ENCODE data around the gene KSR1.
"Not testable (repeated sequence)": the region's sequence is repeated elsewhere in the genome, so short reads cannot be mapped to it uniquely, and the experiment has no call there.

Gene KSR1

DNA sequence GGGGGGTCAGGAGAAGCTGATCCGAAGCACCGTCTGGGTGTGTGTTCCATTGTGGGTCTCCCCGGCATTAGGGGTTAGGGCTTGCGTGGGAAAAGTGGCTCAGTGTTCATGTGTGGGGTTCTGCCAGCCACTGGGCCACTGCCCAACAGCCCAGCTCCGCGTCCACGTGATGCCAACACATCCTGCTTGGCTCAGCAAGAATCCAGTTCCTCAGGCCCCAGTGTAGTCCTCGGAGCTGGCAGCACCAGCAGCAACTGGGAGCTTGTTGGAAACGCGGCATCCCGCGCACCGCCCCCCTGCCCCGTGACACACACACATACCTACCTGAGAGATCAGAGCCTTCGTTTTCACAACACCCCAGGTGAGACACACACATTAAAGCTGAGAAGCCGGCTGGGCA, 193.7 kb downstream of the KSR1 start:
- H3K4me3 ChIP-seq (ENCODE audit: low read length) = no peak overlapping the region
- TF ChIP-seq ZNF274 (IDR thresholded peaks at IDR 0.05; ENCODE audit: low read depth, low read length) = no peak

DNA sequence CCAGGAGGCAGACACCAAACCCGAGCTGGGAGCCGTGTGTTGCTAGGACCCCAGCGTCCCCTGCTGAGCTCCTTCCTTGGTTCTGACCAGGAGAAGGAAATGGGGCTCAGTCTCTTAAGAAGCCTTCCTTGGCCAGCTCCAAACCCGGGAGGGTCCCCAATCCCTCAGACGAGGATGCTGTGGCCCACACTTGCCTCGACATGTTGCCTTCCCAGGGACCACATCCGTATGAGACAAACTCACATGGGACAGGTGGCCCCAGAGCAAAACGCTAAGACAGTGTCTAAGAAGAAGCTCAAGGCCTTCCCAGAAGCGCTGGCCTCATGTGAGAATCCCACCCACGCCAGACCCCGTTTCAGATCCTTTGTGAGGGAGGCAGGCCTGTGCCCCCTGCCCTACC, 194.6 kb downstream of the KSR1 start:
- no peak for TF ChIP-seq ZNF274 (IDR thresholded peaks at IDR 0.05; ENCODE audit: low read depth, low read length)
- H3K4me3 ChIP-seq (ENCODE audit: low read length) = no peak overlapping the region

DNA sequence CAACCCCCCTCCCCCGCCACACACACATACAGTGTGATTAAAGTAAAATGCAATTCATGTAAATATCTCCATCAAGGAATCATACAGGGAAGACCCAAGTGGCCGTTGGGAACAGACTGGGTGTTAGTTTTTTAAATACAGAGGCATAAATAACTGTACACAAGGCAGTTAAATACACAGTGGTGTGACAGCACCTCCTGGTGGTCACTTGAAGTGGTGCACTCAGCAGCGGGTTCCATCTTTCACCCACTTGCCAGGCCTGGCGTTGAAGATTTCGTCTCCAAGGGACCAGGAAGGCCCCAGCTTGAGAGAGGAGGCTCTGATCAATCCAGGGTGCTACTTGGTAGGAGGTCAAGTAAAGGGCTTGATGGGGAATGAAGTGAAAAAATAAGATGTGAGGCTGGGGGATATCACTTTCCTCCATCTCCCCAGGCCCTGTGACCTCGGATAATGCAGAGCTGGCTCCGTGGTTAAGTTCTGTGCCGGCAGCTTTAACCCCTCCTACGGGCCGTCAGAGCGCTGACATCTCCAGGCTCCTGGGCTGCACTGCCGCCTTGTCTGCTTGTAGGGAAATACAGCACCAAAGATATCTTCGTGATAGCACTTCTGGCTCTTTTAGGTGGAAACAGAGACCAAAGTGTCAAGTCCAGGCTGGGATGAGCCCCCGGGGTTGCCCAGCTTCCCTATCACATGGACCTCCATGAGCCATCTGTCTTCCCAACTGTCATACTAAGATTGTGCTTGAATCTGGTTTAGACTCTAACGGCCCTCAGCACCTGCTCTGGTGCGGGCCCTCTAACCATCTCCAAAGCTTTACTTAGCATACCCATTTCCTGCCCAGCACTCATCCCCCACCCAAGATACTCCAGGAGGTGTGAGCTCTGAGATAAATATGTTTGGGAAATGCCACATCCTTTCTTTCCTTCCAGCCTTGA, 195.4 kb downstream of the KSR1 start:
- H3K4me3 ChIP-seq (ENCODE audit: low read length) = no peak overlapping the region
- no peak for TF ChIP-seq ZNF274 (IDR thresholded peaks at IDR 0.05; ENCODE audit: low read depth, low read length)

DNA sequence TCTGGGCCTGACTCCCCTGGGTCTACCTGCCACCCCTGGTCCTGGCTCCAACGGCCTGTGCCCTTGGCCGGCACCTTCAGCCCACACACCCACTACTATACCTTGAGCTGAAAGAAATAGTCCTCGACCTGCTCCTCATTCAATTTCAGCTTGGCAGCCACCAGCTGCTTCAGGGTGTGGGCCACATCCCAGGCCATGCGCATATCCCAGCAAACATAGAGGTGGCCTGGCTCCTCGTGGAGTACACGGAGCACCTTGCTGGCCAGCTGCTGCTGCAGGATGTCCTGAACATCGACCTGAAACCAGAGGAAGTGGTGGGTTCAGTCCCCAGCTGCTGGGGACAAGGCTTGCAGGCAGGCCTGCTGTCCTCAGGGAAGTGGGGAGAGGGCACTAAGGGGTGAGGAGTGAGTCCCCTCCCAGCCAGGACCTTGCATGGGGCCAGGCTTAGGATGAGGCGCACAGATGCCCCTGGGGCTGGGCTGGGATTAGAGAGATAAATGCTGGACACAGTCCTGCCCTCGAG, 197.3 kb downstream of the KSR1 start:
- not testable (repeated sequence) for H3K4me3 ChIP-seq (ENCODE audit: low read length)

DNA sequence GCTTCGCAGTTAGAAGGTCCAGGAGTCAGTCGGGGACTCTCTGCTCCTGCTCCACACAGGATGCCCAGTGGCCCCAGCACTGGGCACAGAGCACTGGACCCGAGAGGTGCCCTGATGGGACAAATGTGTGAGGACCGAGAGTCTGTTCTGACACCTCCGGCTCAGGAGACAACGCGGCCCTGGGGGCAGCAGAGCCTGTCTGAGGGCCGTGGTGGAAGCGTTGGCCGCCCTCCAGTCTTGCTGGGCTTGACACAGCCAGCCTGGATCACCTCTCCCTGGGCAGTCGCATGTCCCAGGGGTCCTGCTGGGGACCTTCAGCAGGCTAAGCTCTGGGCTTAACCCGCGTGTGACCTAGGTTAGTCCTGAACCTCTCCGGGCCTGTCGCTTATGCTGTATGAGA, 197.9 kb downstream of the KSR1 start:
- H3K4me3 ChIP-seq (ENCODE audit: low read length) = no peak overlapping the region
- TF ChIP-seq ZNF274 (IDR thresholded peaks at IDR 0.05; ENCODE audit: low read depth, low read length) = no peak

DNA sequence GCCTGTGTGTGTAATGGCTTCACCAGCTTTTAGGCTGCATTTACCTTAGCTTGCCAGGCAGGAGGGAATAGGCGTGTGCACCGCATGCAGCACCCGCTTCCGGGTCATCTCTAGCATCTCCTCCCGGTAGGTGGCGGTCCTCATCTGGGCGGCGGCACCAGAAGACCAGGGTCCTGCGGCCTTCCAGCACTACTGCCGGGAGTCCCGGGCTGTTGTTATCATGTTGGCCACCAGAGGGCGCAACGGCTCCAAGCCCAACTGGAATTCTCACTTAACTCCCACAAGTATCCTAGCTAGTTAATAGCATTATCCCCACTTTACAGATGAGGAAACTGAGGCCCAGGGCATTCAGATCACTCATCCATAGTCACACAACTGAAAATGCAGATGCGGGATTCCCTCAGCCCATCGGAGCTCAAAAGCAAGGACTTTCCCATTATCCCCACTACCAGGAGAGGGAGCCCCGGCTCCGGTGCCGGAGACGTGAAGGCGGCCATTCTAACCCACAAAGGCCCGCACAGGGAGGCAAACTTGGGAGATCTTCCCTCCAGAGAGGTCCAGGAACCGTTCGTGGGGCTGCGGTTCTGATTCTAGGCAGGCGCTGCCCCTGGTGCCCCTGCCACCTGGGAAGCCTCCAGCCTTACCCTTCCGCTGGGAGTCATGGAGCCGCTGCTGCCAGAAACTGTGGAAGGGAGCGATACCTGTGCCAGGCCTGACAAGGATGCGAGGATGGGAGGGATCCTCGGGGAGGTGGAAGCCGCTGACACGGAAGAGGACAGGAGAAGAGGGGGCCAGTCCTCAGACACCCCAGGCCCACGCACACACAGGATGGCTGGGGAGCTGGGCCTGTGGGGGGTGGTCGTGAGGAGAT, 198.6 kb downstream of the KSR1 start:
- no peak for TF ChIP-seq ZNF274 (IDR thresholded peaks at IDR 0.05; ENCODE audit: low read depth, low read length)

DNA sequence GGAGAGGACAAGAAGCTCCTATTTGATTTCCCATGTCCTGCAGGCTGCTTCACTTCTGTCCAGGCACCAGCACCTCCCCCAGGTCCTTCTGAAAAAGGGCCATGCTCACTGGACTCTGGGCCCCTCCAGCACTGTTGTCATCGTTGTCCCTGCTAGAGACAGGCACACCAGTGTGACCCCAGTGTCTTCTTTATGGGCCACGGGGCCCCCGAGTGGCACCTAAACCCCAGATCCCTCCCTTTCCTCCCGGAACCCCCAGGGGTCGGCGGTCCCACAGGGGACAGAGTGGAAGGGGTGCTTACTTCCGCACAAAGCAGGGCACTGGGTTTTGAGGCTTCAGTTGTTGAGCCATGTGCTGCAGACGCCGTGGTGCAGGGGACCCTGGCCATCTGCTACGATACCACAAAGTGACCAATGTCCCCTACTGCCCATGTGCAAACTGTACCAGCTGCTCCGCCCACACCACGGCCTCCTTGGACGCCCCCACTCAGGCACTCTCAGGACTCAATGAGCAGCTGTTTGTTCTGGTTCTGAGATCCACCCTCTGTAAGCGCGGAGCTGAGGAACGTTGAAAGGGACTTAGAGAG, 199.4 kb downstream of the KSR1 start:
- H3K4me3 ChIP-seq (ENCODE audit: low read length) = not testable (repeated sequence)

More for the DNA sequence above, 198.6 kb downstream of the KSR1 start:
- H3K4me3 ChIP-seq (ENCODE audit: low read length) = no peak overlapping the region

DNA sequence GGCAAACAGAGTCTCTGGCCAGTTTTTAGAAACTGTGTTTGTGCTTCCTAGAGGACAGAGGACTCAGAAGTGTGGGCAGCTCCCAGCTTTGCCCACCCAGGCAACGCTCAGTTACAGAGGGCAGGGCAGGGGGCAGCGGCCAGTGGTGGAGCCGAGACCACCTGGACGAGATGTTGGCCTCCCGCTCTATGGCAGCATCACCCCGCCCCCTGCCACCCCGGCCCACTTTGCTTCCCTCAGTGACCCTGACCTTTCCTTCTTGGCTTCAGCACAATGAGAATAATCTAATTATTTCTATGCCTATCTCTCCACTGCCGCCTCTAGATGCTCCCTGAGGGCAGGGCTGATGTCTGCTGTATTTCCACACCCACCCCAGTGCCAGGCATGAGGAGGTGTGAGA, 200.4 kb downstream of the KSR1 start:
- not testable (repeated sequence) for H3K4me3 ChIP-seq (ENCODE audit: low read length)

DNA sequence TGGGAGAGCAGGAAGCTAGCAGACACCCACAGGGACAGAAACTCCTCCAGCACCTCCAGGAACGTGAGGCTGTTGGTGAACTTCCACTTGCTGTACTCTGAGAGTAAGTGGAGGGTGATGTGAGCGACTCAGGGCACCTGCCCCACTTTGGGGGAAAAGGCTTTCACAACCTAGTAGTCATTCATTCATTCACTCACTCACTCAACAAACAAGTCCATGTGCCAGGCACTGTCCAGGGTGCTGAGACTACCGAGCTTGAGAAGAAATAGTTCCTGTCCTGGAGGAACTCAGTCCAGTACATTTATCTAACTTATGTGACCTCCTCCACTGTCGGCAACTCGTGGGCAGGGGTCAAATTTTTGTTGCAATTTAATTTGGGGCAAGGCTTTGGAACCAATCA, 201.4 kb downstream of the KSR1 start:
- TF ChIP-seq ZNF274 (IDR thresholded peaks at IDR 0.05; ENCODE audit: low read depth, low read length) = no peak
- no peak overlapping the region for H3K4me3 ChIP-seq (ENCODE audit: low read length)

DNA sequence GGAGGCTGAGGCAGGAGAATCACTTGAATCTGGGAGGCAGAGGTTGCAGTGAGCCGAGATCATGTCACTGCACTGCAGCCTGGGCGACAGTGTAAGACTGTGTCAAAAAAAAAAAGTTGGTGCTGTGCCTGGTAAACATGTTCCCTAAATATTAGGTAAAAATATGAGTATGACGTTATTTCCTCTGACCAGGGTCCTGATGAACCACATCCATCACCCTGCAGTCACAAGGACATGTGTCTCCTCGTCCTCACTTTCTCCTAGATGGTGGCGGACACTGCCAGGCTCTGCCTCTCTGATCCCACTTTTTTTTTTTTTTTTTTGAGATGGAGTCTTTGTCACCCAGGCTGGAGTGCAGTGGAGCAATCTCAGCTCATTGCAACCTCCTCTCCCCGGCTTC, 203.4 kb downstream of the KSR1 start:
- TF ChIP-seq ZNF274 (IDR thresholded peaks at IDR 0.05; ENCODE audit: low read depth, low read length) = no peak

DNA sequence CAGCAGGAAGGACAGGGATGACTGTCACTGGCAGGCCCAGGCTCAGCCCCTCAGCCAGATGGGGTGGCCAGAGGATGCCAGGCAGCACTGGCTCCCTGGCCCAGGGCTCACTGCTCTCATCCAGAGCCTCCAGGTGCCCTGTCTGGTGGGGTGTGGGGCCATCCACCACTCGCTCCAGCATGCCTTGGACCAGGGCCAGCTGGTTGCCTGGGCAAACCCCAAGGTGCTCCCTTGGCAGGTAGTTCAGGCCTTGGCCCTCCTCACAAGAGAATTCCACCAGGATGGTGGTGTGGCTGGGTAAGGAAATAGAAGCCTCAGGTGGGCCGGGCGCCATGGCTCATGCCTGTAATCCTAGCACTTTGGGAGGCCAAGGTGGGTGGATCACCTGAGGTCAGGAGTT, 204.2 kb downstream of the KSR1 start:
- no peak for TF ChIP-seq ZNF274 (IDR thresholded peaks at IDR 0.05; ENCODE audit: low read depth, low read length)
- no peak overlapping the region for H3K4me3 ChIP-seq (ENCODE audit: low read length)

More for the DNA sequence above, 203.4 kb downstream of the KSR1 start:
- no peak overlapping the region for H3K4me3 ChIP-seq (ENCODE audit: low read length)

DNA sequence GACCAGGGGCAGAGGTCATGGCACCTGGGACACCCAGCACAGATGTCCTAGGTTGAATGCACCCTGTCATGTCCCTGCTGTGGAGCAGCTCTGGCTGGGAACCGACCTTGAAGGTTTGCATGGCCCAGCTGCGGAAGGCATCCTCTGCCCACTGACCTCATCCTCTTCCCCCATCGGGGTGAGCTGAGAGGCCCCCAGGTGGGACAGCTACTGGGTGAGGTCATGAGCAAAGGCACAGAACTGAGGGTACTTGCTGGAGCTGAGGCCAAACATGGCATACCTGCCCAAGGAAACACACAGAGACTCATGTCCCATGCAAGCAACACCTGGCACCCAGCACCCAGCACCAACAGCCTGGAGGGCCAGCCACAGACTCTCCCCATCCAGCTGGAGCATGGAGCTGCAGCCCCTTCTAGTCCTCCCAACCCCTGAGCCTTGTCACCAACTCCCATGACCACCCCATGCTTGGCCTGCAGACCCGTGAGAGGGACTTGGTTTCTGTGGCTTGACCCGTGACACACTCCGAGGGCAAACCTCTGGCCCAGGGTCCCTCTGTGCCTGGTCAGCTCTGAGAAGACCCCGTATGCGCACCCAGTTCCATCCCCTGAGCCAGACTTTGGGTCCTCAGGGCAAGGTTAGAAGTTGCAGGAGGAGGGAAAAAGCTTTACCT, 207.8 kb downstream of the KSR1 start:
- TF ChIP-seq ZNF274 (IDR thresholded peaks at IDR 0.05; ENCODE audit: low read depth, low read length) = no peak
- H3K4me3 ChIP-seq (ENCODE audit: low read length) = no peak overlapping the region

DNA sequence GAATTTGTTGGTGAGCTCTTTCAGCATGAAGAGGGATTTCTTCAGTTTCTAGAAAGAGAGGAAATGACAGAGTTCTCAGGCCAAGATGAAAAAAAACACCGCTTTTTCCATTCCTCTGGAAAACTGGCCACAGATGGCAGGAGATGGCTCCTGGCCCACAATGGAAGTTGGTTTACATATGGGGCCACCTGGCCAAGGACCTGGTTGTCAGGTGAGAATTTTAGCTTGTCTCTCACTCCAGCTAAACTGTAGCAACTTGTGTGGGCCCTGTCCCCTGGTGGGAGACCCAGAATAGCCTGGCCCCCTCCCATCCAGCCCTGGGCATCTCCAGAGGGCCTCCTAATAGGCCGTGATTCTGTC, 208.3 kb downstream of the KSR1 start:
- no peak for TF ChIP-seq ZNF274 (IDR thresholded peaks at IDR 0.05; ENCODE audit: low read depth, low read length)

DNA sequence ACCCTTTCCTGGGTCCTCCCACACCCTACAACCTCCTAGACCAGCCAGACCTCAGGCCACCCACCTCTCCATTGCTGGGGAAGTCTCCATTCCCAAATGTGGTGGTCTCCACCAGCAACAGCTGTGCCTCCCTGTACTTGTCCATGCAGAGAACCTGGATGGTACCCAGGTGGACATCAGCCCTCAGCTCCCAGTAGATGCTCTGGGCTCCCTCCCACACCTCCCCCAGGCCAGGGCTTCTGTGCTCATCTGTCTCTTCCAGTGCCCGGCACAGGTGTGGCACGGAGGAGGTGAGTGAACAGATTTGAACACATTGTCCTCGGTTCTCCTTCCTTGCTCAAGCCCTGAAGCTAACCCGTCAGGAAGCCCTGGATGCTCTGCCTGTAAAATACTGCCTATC, 209.3 kb downstream of the KSR1 start:
- H3K4me3 ChIP-seq (ENCODE audit: low read length) = no peak overlapping the region
- no peak for TF ChIP-seq ZNF274 (IDR thresholded peaks at IDR 0.05; ENCODE audit: low read depth, low read length)

More for the DNA sequence above, 208.3 kb downstream of the KSR1 start:
- no peak overlapping the region for H3K4me3 ChIP-seq (ENCODE audit: low read length)

DNA sequence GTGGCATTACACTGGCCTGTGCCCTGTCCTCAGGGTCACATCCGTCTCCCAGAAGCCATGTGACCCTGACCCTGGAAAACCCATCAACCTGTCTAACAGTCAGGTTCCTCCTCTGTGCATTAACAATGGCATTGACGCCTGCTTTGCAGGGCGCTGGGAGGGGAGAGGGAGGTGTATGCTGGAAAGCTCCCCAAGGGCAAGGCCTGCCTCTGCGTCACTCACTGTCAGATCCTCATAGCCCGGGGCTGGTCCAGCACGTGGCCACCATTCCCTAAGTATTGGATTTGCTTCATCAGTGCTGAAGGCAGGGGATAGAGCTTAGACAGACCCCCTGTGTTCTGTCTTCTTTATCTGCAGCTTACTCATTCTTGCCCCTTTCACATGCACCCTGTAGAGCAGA, 210.0 kb downstream of the KSR1 start:
- not testable (repeated sequence) for H3K4me3 ChIP-seq (ENCODE audit: low read length)
